HTR-8/SVneo (cell line): ENCODE data around the gene SEMA4B.
"Not testable (repeated sequence)": the region's sequence is repeated elsewhere in the genome, so short reads cannot be mapped to it uniquely, and the experiment has no call there.

Experiments used
- DNase-seq: peaks from one replicate; pipeline ENCODE4 v3.0.0; 2011; ENCODE audit warnings: low spot score, mixed read lengths; ENCODE audit not compliant: insufficient read length
- FAIRE-seq: peaks from 2 replicates; lab custom pipeline; 2011; peaks lifted over from hg19 to GRCh38; lab: Jason Lieb, UNC

SEMA4B gene

GRCh38 chr15:90243943-90244639 is 43.0 kb downstream of the SEMA4B start:
- DNase-seq, result no peak
- FAIRE-seq, result no peak

GRCh38 chr15:90248789-90249202 is 47.7 kb downstream of the SEMA4B start:
- DNase-seq (no peak), FAIRE-seq (no peak)

GRCh38 chr15:90249203-90249863 is 48.2 kb downstream of the SEMA4B start, which contains the start of gene TTLL13:
TSS of gene TTLL13 (plus strand) at chr15:90249556. CDS start at chr15:90250631, 1,075 bp downstream.
- FAIRE-seq, result no peak

GRCh38 chr15:90257776-90258175 is 56.6 kb downstream of the SEMA4B start:
- FAIRE-seq, result no peak
- no peak for DNase-seq

More at GRCh38 chr15:90249203-90249863, 48.2 kb downstream of the SEMA4B start, which contains the start of gene TTLL13:
- peak; percentile 77 for DNase-seq

GRCh38 chr15:90259524-90259923 is 58.4 kb downstream of the SEMA4B start:
- DNase-seq (no peak), FAIRE-seq (no peak)

GRCh38 chr15:90260731-90261130 is 59.6 kb downstream of the SEMA4B start:
- DNase-seq, FAIRE-seq: not testable (repeated sequence)

GRCh38 chr15:90261811-90262210 is 60.7 kb downstream of the SEMA4B start:
- no peak for DNase-seq
- FAIRE-seq, result no peak

GRCh38 chr15:90262426-90262825 is 61.3 kb downstream of the SEMA4B start:
- DNase-seq, result no peak
- no peak for FAIRE-seq

- FAIRE-seq (no peak), DNase-seq (no peak)
These were observed 63.5 kb downstream of the SEMA4B start for GRCh38 chr15:90264671-90265070.

GRCh38 chr15:90265271-90266060 is 64.3 kb downstream of the SEMA4B start, which contains the start of gene NGRN:
TSS of gene NGRN (plus strand) at chr15:90265672. CDS start at chr15:90265713, 41 bp downstream.
- peak; percentile 90 for DNase-seq
- peak; percentile 52 for FAIRE-seq

- DNase-seq, result peak; percentile 30
- FAIRE-seq, result no peak
These were observed 64.9 kb downstream of the SEMA4B start for GRCh38 chr15:90266061-90266431.

GRCh38 chr15:90266485-90266884 is 65.4 kb downstream of the SEMA4B start:
- no peak for FAIRE-seq
- DNase-seq, result no peak

GRCh38 chr15:90268415-90268814 is 67.3 kb downstream of the SEMA4B start:
- DNase-seq, result no peak
- FAIRE-seq, result no peak

- no peak for FAIRE-seq
- DNase-seq, result no peak
These were observed 69.5 kb downstream of the SEMA4B start for GRCh38 chr15:90270502-90271150.

- FAIRE-seq (no peak), DNase-seq (no peak)
These were observed 70.5 kb downstream of the SEMA4B start for GRCh38 chr15:90271459-90272166.

GRCh38 chr15:90278467-90278866 is 77.3 kb downstream of the SEMA4B start:
- DNase-seq, FAIRE-seq: not testable (repeated sequence)
